IMR-90 (cell line): ENCODE data around the gene PCSK1N. TPM values are rescaled to one million over a fixed set of nuclear protein-coding genes. Genes with fewer than 3 reads are reported as not detected.

Source experiments
- ATAC-seq: fragments of 200-7000 bp; cut with Tn5 transposase; 2 replicates; pipeline ENCODE4 v1.9.1; 2020; ENCODE audit warnings: low read depth, mild to moderate bottlenecking, moderate library complexity
- BruUV-seq: library from RNA; stranded (reverse); fragments of 400-500 nt; replicated peaks from 2 replicates; lab custom pipeline; 2021; lab: Mats Ljungman, UMichigan
- CTCF ChIA-PET: fragments of 300-600 bp; formaldehyde crosslinking; extraction: SDS; loops from one replicate; lab custom pipeline; 2021; ENCODE audit warnings: antibody characterized with exemption; lab: Yijun Ruan, JAX
- POLR2A ChIA-PET: fragments of 300-600 bp; sonication (Branson Sonifier 250); formaldehyde crosslinking; loops from one replicate; lab custom pipeline; 2022; ENCODE audit warnings: antibody characterized with exemption; ENCODE audit not compliant: unreplicated experiment; lab: Charles Lee
- DNase-seq: peaks from one replicate; pipeline ENCODE4 v3.0.0; 2013
- H2AFZ ChIP-seq: replicated peaks from 2 replicates; pipeline ENCODE3; 2013; ENCODE audit warnings: low read length, mild to moderate bottlenecking; ENCODE audit not compliant: poor library complexity
- H2AK5ac ChIP-seq: 2 replicates; pipeline ENCODE4 v1.6.1; 2013; ENCODE audit warnings: low read depth, low read length, inconsistent platforms
- H2AK9ac ChIP-seq: replicated peaks from 2 replicates; pipeline ENCODE3; 2013; ENCODE audit warnings: mild to moderate bottlenecking, low read depth, low read length, moderate library complexity; ENCODE audit not compliant: poor library complexity
- H2BK120ac ChIP-seq: 2 replicates; pipeline ENCODE4 v1.6.1; 2013; ENCODE audit warnings: low read depth, low read length, inconsistent platforms
- H2BK15ac ChIP-seq: 3 replicates; pipeline ENCODE4 v1.6.1; 2013; ENCODE audit warnings: low read depth, low read length, inconsistent platforms
- H2BK20ac ChIP-seq: 2 replicates; pipeline ENCODE4 v1.6.1; 2013; ENCODE audit warnings: low read depth, mild to moderate bottlenecking, inconsistent platforms, low read length, moderate library complexity
- H2BK5ac ChIP-seq: 2 replicates; pipeline ENCODE4 v1.6.1; 2013; ENCODE audit warnings: mild to moderate bottlenecking, low read depth, low read length, inconsistent platforms; ENCODE audit not compliant: poor library complexity, severe bottlenecking
- H3K14ac ChIP-seq: replicated peaks from 2 replicates; pipeline ENCODE4 v1.6.1; 2013; ENCODE audit warnings: low read depth, low read length, inconsistent platforms
- H3K18ac ChIP-seq: 2 replicates; pipeline ENCODE4 v1.6.1; 2013; ENCODE audit warnings: low read depth, low read length, control low read depth
- H3K23ac ChIP-seq: 2 replicates; pipeline ENCODE4 v1.6.1; 2013; ENCODE audit warnings: low read depth, low read length, inconsistent platforms
- H3K27ac ChIP-seq: 2 replicates; pipeline ENCODE4 v1.5.1; 2013; ENCODE audit warnings: mild to moderate bottlenecking, control low read depth, low read length; ENCODE audit not compliant: insufficient read depth
- H3K27me3 ChIP-seq: 2 replicates; pipeline ENCODE4 v1.6.1; 2013; ENCODE audit warnings: low read length; ENCODE audit not compliant: control insufficient read depth, insufficient read depth
- H3K36me3 ChIP-seq: 2 replicates; pipeline ENCODE4 v1.6.1; 2013; ENCODE audit warnings: low read length, mixed read lengths; ENCODE audit not compliant: control insufficient read depth, insufficient read depth
- H3K4ac ChIP-seq: 2 replicates; pipeline ENCODE4 v1.6.1; 2013; ENCODE audit warnings: low read depth, low read length, inconsistent platforms
- H3K4me1 ChIP-seq: 2 replicates; pipeline ENCODE4 v1.6.1; 2013; ENCODE audit warnings: low read length, mixed read lengths; ENCODE audit not compliant: control insufficient read depth, insufficient read depth
- H3K4me2 ChIP-seq: 2 replicates; pipeline ENCODE4 v1.6.1; 2013; ENCODE audit warnings: low read depth, mild to moderate bottlenecking, control low read depth, low read length, moderate library complexity
- H3K4me3 ChIP-seq: 2 replicates; pipeline ENCODE4 v1.5.1; 2013; ENCODE audit warnings: low read depth, mild to moderate bottlenecking, control low read depth, low read length, moderate library complexity; ENCODE audit not compliant: insufficient read depth
- H3K56ac ChIP-seq: 2 replicates; pipeline ENCODE4 v1.6.1; 2013; ENCODE audit warnings: low read length, inconsistent platforms; ENCODE audit not compliant: insufficient read depth; ENCODE audit errors: extremely low read depth
- H3K79me1 ChIP-seq, 2 experiments: 2 replicates each; pipeline ENCODE4 v1.6.1; 2013; ENCODE audit warnings: low read length in 2 of 2, inconsistent platforms in 1 of 2, low read depth in 1 of 2
- H3K9ac ChIP-seq: 2 replicates; pipeline ENCODE4 v1.6.1; 2013; ENCODE audit warnings: low read depth, low read length, control low read depth
- H3K9me1 ChIP-seq: 2 replicates; pipeline ENCODE4 v1.6.1; 2013; ENCODE audit warnings: low read length, inconsistent platforms; ENCODE audit not compliant: insufficient read depth
- H3K9me3 ChIP-seq: 2 replicates; pipeline ENCODE4 v1.6.1; 2013; ENCODE audit warnings: low read length; ENCODE audit not compliant: control insufficient read depth, insufficient read depth
- H4K20me1 ChIP-seq: 2 replicates; pipeline ENCODE4 v1.6.1; 2013; ENCODE audit warnings: low read length, inconsistent platforms; ENCODE audit not compliant: insufficient read depth
- H4K5ac ChIP-seq: 2 replicates; pipeline ENCODE4 v1.6.1; 2013; ENCODE audit warnings: mild to moderate bottlenecking, low read depth, low read length, control low read depth
- H4K8ac ChIP-seq, 2 experiments: 2 replicates each; pipeline ENCODE4 v1.6.1; 2013; ENCODE audit warnings: low read depth in 2 of 2, low read length in 2 of 2, control low read depth in 1 of 2, inconsistent platforms in 1 of 2
- H4K91ac ChIP-seq: 2 replicates; pipeline ENCODE4 v1.6.1; 2013; ENCODE audit warnings: low read depth, low read length, inconsistent platforms; ENCODE audit not compliant: insufficient read depth
- BHLHE40 ChIP-seq: fragments of 150-350 bp; IDR thresholded peaks from 2 replicates; pipeline ENCODE4 v1.6.1; 2016; ENCODE audit warnings: mild to moderate bottlenecking, low read depth, low read length
- CEBPB ChIP-seq: IDR thresholded peaks from 2 replicates; pipeline ENCODE4 v1.6.1; 2012; ENCODE audit warnings: low read depth, low read length, improper control_type of control experiment
- CHD1 ChIP-seq: IDR thresholded peaks from 2 replicates; pipeline ENCODE4 v1.6.1; 2012; ENCODE audit warnings: low read depth, low read length, improper control_type of control experiment
- FOS ChIP-seq: fragments of 150-350 bp; IDR thresholded peaks from 2 replicates; pipeline ENCODE4 v1.6.1; 2016; ENCODE audit warnings: low read depth, low read length
- MAFK ChIP-seq: IDR thresholded peaks from 2 replicates; pipeline ENCODE4 v1.6.1; 2012; ENCODE audit warnings: low read depth, low read length, improper control_type of control experiment
- MAZ ChIP-seq: IDR thresholded peaks from 2 replicates; pipeline ENCODE4 v1.6.1; 2012; ENCODE audit warnings: low read depth, mild to moderate bottlenecking, low read length, improper control_type of control experiment, moderate library complexity, borderline replicate concordance
- MXI1 ChIP-seq: IDR thresholded peaks from 2 replicates; pipeline ENCODE4 v1.6.1; 2012; ENCODE audit warnings: low read depth, mild to moderate bottlenecking, low read length, moderate library complexity, borderline replicate concordance
- NFE2L2 ChIP-seq: fragments of 150-350 bp; IDR thresholded peaks from 2 replicates; pipeline ENCODE4 v1.6.1; 2016; ENCODE audit warnings: low read depth, mild to moderate bottlenecking, low read length
- POLR2A ChIP-seq: IDR thresholded peaks from 2 replicates; pipeline ENCODE4 v1.6.1; 2012; ENCODE audit warnings: mild to moderate bottlenecking, low read depth, low read length
- RAD21 ChIP-seq: IDR thresholded peaks from 2 replicates; pipeline ENCODE4 v1.6.1; 2012; ENCODE audit warnings: low read length, improper control_type of control experiment
- RCOR1 ChIP-seq: IDR thresholded peaks from 2 replicates; pipeline ENCODE4 v1.6.1; 2012; ENCODE audit warnings: mild to moderate bottlenecking, low read length, improper control_type of control experiment; ENCODE audit not compliant: insufficient replicate concordance
- RFX5 ChIP-seq: IDR thresholded peaks from 2 replicates; pipeline ENCODE4 v1.8.0; 2012; ENCODE audit warnings: low read depth, mild to moderate bottlenecking, low read length, moderate library complexity
- SMC3 ChIP-seq: fragments of 150-350 bp; IDR thresholded peaks from 2 replicates; pipeline ENCODE4 v1.6.1; 2016; ENCODE audit warnings: low read depth, mild to moderate bottlenecking, antibody characterized with exemption, low read length, moderate library complexity
- WGBS, 2 experiments: methylation state at CpG; one replicate each; pipeline versions ENCODE4 v1.1.5 to v1.1.7; 2013; ENCODE audit warnings: missing lambda C conversion rate in 2 of 2; ENCODE audit not compliant: insufficient read length in 1 of 2; ENCODE audit errors: extremely low coverage in 2 of 2; 5-methylcytosine and 5-hydroxymethylcytosine counted together
- dilution Hi-C: fragments of 300-500 bp; cut with HindIII; formaldehyde crosslinking; loops from one replicate; pipeline ENCODE4 v1.14.3; 2018; ENCODE audit warnings: low sequenced_read_pairs; ENCODE audit not compliant: unreplicated experiment
- in situ Hi-C: fragments of 300-500 bp; cut with MboI; formaldehyde crosslinking; loops from 3 replicates; pipeline ENCODE4 v1.14.3; 2019; ENCODE audit warnings: low sequenced_read_pairs, inconsistent platforms, mixed read lengths
- intact Hi-C: fragments of 100-400 bp; cut with micrococcal nuclease; formaldehyde crosslinking; loops from 2 replicates; pipeline ENCODE4 v1.10.0; 2022
- polyA plus RNA-seq, 3 experiments: library from polyadenylated mRNA; depleted of rRNA; stranded (reverse); fragments of >200 nt; gene quantifications; 2 replicates each; pipeline ENCODE4 v1.2.3, GENCODE V29; 2012; ENCODE audit warnings: low replicate concordance in 1 of 3
- total RNA-seq: library from RNA; depleted of rRNA; stranded (reverse); fragments of >200 nt; gene quantifications from 2 replicates; pipeline ENCODE4 v1.2.3, GENCODE V29; 2012
- TF ChIP-seq, protein P1 (sequence below): fragments of 150-350 bp; IDR thresholded peaks from 2 replicates; pipeline ENCODE4 v1.6.1; 2016; ENCODE audit warnings: low read depth, mild to moderate bottlenecking, low read length, moderate library complexity, borderline replicate concordance
- TF ChIP-seq, protein P2 (sequence below): fragments of 150-350 bp; IDR thresholded peaks from 2 replicates; pipeline ENCODE4 v1.6.1; 2017; ENCODE audit warnings: mild to moderate bottlenecking, antibody characterized with exemption, low read length, low read depth

Gene PCSK1N
- total and polyA plus RNA-seq, 2 of the 4 experiments (the other 2 are of a cell fraction): 0.12 TPM; not detected in 1

DNA sequence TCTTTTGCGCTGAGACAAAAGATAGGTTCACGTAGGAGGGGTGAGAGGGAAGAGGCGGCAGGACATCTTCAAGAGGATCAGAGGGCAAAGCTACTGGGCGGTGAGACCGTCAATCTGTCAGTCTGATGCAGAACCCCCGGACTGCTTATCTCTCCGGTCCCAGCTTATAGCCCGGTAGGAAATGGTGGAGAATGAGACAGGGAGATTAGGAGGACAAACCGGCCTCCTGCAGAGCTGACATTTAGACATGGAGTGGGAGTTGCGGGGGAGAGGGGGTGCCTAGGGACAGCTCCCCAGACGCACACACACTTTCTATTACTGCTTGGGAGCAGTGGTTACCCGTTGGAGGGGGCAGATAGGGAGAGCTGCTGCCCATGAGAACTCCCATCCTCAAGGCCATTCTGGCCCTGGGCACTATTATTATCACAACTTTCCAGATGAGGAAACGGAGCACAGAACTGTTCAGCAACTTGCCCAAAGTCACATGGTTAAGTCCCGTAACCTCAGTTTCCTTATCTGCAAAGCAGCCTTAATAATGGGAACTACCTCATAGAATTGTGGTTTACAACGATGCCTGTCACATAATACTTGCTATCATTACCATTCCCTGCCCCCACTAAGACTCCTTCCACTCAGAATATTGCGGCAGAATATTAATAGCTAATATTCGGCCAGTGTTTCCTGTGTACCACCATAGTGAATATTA is 34.7 kb downstream of the PCSK1N start:
- WGBS, 2 experiments: 71% methylated on average over 5 of the region's 17 CpGs; no CpG with 5 or more reads in 1 of the 2 experiments
- in situ Hi-C loops (no loop called here), intact Hi-C loops (loop anchor here (1.0 to 10.0 kb wide), 3 partner anchors 63 to 906 kb away; no protein-coding TSS in a partner anchor), dilution Hi-C loops (no loop called here)
- Histone ChIP-seq H3K4me3 (peak overlapping the region; percentile 79), H3K27ac (peak overlapping the region; percentile 89), H3K4me1 (0 out of 2 replicates have a peak, but pooled peaks cover 3% of the 10 kb centered on the region), H3K9me1 (peaks cover 13% of the 10 kb centered on the region; the same call in 1 of the 2 replicates), H3K14ac (peak overlapping the region; percentile 87), H3K9me3 (no peaks in the 10 kb centered on the region), H2BK15ac (no peak overlapping the region), H3K18ac (peak overlapping the region; percentile 7; the same call in 1 of the 2 replicates), H3K79me1 (peaks cover 0 to 13% of the 10 kb centered on the region in 2 experiments; a peak in 1 of 4 replicates), H3K4ac (peak overlapping the region; percentile 64), H3K4me2 (peak overlapping the region; percentile 87), H2BK120ac (no peak overlapping the region; the same call in 1 of the 2 replicates), H2BK20ac (no peak overlapping the region), H3K27me3 (no peaks in the 10 kb centered on the region), H4K20me1 (no peaks in the 10 kb centered on the region), H2BK5ac (peak overlapping the region; percentile 88), H3K9ac (peak overlapping the region; percentile 54), H4K5ac (peak overlapping the region; percentile 92), H4K91ac (peak overlapping the region; percentile 79), H2AFZ (peak overlapping the region; percentile 100), H3K36me3 (peaks cover 2% of the 10 kb centered on the region; the same call in 1 of the 2 replicates), H2AK5ac (peak overlapping the region; percentile 79), H2AK9ac (peak overlapping the region; percentile 85), H3K56ac (0 out of 2 replicates have a peak overlapping the region, but pooled peaks have one; percentile 93), H3K23ac (peak overlapping the region; percentile 8; the same call in 1 of the 2 replicates), H4K8ac (peak overlapping the region; percentile 96 to 100)
- ATAC-seq (no peak), DNase-seq (no peak)
- no TSS peak for BruUV-seq
- ChIA-PET POLR2A (no interaction called here), CTCF (no interaction called here)
- no peak for TF ChIP-seq FOS
- TF ChIP-seq MAFK: no peak
- TF ChIP-seq, protein P1, sequence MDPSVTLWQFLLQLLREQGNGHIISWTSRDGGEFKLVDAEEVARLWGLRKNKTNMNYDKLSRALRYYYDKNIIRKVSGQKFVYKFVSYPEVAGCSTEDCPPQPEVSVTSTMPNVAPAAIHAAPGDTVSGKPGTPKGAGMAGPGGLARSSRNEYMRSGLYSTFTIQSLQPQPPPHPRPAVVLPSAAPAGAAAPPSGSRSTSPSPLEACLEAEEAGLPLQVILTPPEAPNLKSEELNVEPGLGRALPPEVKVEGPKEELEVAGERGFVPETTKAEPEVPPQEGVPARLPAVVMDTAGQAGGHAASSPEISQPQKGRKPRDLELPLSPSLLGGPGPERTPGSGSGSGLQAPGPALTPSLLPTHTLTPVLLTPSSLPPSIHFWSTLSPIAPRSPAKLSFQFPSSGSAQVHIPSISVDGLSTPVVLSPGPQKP: no peak
- TF ChIP-seq POLR2A: no peak
- TF ChIP-seq RCOR1: no peak
- TF ChIP-seq, protein P2, sequence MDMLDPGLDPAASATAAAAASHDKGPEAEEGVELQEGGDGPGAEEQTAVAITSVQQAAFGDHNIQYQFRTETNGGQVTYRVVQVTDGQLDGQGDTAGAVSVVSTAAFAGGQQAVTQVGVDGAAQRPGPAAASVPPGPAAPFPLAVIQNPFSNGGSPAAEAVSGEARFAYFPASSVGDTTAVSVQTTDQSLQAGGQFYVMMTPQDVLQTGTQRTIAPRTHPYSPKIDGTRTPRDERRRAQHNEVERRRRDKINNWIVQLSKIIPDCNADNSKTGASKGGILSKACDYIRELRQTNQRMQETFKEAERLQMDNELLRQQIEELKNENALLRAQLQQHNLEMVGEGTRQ: no peak
- TF ChIP-seq NFE2L2: no peak
- TF ChIP-seq BHLHE40: no peak
- TF ChIP-seq MXI1: no peak
- TF ChIP-seq SMC3: no peak
- no peak for TF ChIP-seq RFX5
- TF ChIP-seq MAZ: no peak
- TF ChIP-seq CHD1: no peak
- no peak for TF ChIP-seq RAD21
- TF ChIP-seq CEBPB: no peak
